ENCODE results near the gene ACP1. TPM values are rescaled to one million over a fixed set of nuclear protein-coding genes. Genes with fewer than 3 reads are reported as not detected.

Gene ACP1
- total RNA-seq, 1 experiment from 2014 or later: 120 TPM

GRCh38 chr2:317501-318424, 53.0 kb downstream of the ACP1 start:
- CTCF ChIA-PET: no interaction called here
- Mint-ChIP-seq H3K27ac (ENCODE audit: unreplicated experiment) (no peak overlapping the region), H3K4me3 (ENCODE audit: low read depth, unreplicated experiment) (no peak overlapping the region), H3K9me3 (ENCODE audit: low read depth, unreplicated experiment) (peaks cover 22% of the 10 kb centered on the region), H3K4me1 (ENCODE audit: low read depth, unreplicated experiment) (no peaks in the 10 kb centered on the region), H3K36me3 (ENCODE audit: insufficient read depth, unreplicated experiment) (no peaks in the 10 kb centered on the region), H3K27me3 (ENCODE audit: unreplicated experiment) (no peaks in the 10 kb centered on the region)
- no peak for TF ChIP-seq CTCF (IDR thresholded peaks at IDR 0.05; ENCODE audit: unreplicated experiment)
- intact Hi-C loops (cut with micrococcal nuclease; ENCODE audit: unreplicated experiment): no loop called here
- BruUV-seq (replicated peaks): no TSS peak
- no peak for DNase-seq

GRCh38 chr2:319059-319600, 54.4 kb downstream of the ACP1 start:
- H3K36me3 Mint-ChIP-seq (ENCODE audit: insufficient read depth, unreplicated experiment): no peaks in the 10 kb centered on the region
- CTCF ChIA-PET: no interaction called here

GRCh38 chr2:320561-320960, 55.8 kb downstream of the ACP1 start:
- no peak overlapping the region for H3K27ac Mint-ChIP-seq (ENCODE audit: unreplicated experiment)
- no peaks in the 10 kb centered on the region for H3K4me1 Mint-ChIP-seq (ENCODE audit: low read depth, unreplicated experiment)
- no peak for TF ChIP-seq CTCF (IDR thresholded peaks at IDR 0.05; ENCODE audit: unreplicated experiment)
- DNase-seq: no peak
- BruUV-seq (replicated peaks): no TSS peak
- CTCF ChIA-PET: no interaction called here
- H3K27me3 Mint-ChIP-seq (ENCODE audit: unreplicated experiment): no peaks in the 10 kb centered on the region
- no peaks in the 10 kb centered on the region for H3K36me3 Mint-ChIP-seq (ENCODE audit: insufficient read depth, unreplicated experiment)
- peaks cover 23% of the 10 kb centered on the region for H3K9me3 Mint-ChIP-seq (ENCODE audit: low read depth, unreplicated experiment)
- H3K4me3 Mint-ChIP-seq (ENCODE audit: low read depth, unreplicated experiment): no peak overlapping the region
- intact Hi-C loops (cut with micrococcal nuclease; ENCODE audit: unreplicated experiment): no loop called here

More at GRCh38 chr2:319059-319600, 54.4 kb downstream of the ACP1 start:
- DNase-seq: no peak
- Mint-ChIP-seq H3K4me1 (ENCODE audit: low read depth, unreplicated experiment) (no peaks in the 10 kb centered on the region), H3K27me3 (ENCODE audit: unreplicated experiment) (no peaks in the 10 kb centered on the region), H3K9me3 (ENCODE audit: low read depth, unreplicated experiment) (peaks cover 18% of the 10 kb centered on the region), H3K4me3 (ENCODE audit: low read depth, unreplicated experiment) (no peak overlapping the region), H3K27ac (ENCODE audit: unreplicated experiment) (no peak overlapping the region)
- BruUV-seq (replicated peaks): no TSS peak
- no peak for TF ChIP-seq CTCF (IDR thresholded peaks at IDR 0.05; ENCODE audit: unreplicated experiment)
- intact Hi-C loops (cut with micrococcal nuclease; ENCODE audit: unreplicated experiment): no loop called here

- Mint-ChIP-seq H3K27me3 (ENCODE audit: unreplicated experiment) (no peaks in the 10 kb centered on the region), H3K4me1 (ENCODE audit: low read depth, unreplicated experiment) (no peaks in the 10 kb centered on the region), H3K27ac (ENCODE audit: unreplicated experiment) (no peak overlapping the region), H3K9me3 (ENCODE audit: low read depth, unreplicated experiment) (peaks cover 29% of the 10 kb centered on the region), H3K4me3 (ENCODE audit: low read depth, unreplicated experiment) (no peak overlapping the region), H3K36me3 (ENCODE audit: insufficient read depth, unreplicated experiment) (no peaks in the 10 kb centered on the region)
- TF ChIP-seq CTCF (IDR thresholded peaks at IDR 0.05; ENCODE audit: unreplicated experiment): no peak
- intact Hi-C loops (cut with micrococcal nuclease; ENCODE audit: unreplicated experiment): no loop called here
- DNase-seq: no peak
- no TSS peak for BruUV-seq (replicated peaks)
- CTCF ChIA-PET: no interaction called here
Measured at GRCh38 chr2:322326-322725, 57.6 kb downstream of the ACP1 start.
